NCI-H1694 (cell line): ENCODE data around the gene ZC3H7A.
"Not testable (repeated sequence)": the region's sequence is repeated elsewhere in the genome, so short reads cannot be mapped to it uniquely, and the experiment has no call there.

Experiments
- DNase-seq: peaks from one replicate; lab custom pipeline; 2025; lab: John Stamatoyannopoulos, UW

Gene ZC3H7A

DNA sequence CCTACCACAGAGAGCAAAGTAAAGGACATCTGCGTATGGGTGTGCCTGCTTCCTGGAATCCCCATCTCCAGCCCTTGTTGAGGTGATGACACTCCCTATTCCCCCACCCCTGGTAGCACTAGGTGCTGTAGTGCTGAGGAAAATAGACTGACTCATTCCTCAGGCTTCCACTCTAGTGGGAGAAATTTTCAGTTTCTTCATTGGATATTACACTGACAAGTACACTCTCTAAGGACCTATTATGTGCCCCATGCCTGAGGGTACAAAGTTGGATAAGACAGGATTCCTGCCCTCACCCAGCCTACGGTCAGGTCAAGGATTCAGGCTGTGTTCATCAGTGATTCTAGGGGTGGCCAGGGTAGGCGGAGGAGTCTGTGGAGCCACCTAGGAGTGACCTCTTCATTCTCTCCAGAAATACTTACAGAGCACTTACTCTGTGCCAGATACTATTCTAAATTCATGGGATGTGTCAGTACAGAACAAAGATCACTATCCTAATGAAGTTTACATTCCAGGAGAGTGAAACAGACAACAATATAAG is 4.5 kb upstream of the ZC3H7A start:
- DNase-seq: no peak

DNA sequence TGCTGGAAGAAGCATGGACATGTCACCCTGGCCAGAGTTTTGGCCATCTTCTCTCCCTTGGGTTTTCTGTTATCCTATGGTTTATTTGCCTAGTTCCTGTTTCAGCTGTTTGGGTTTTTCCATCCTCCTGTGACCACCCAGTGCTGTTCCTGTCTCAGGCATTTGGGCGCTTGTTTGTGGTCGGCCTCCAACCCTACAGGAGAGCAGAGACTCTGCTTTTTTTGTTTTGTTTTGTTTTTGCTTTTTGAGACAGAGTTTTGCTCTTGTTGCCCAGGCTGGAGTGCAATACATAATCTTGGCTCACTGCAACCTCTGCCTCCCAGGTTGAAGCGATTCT is 3.3 kb upstream of the ZC3H7A start:
- DNase-seq: no peak

DNA sequence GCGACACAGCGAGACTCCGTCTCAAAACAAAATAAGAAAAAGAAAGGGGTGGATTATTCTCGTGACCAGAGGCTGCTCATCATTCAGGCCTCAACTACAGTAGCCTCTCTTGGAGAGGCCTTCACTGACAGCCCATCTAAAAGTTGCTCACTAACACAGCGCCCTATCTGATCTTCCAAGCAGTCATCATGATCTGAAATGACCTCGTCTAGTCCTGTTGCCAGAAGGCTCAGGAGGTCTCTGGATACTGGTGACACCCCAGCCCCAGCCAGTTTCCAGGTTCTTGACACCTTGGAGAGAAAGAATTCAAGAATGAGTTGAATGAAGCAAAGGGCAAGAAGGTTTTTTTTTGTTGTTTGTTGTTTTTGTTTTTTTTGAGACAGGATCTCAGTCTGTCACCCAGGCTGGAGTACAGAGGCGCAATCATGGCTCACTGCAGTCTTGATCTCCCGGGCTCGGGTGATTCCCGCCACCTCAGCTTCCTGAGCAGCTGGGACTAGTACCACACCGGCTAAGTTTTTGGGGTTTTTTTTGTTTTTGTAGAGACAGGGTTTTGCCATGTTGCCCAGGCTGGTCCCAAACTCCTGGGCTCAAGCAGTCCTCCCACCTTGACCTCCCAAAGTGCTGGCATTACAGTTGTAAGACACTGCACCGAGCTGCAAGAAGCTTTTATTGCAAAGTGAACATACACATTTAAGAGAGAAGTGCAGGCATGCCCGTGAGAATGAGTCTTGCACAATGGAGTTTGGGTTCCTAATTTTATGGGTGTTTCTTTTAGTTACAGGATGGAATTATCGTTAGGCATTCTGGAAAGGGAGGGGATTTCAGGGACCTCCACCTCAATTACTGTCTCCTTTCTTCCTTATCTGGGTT is 2.7 kb upstream of the ZC3H7A start:
- no peak for DNase-seq

DNA sequence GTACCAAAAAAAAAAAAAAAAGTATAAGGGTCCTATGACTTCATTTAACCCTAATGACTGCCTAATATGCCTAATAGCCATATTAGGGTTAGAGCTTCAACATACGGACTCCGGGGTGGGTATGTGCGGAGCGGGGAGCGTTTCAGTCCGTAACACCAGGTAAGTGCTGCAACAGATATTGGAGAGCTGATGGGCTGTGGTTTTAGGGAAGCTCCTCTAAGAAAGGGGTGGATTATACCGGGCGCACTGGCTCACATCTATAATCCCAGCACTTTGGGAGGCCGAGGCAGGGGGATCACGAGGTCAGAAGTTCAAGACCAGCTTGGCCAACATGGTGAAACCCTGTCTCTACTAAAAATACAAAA is 1.9 kb upstream of the ZC3H7A start:
- DNase-seq: no peak

DNA sequence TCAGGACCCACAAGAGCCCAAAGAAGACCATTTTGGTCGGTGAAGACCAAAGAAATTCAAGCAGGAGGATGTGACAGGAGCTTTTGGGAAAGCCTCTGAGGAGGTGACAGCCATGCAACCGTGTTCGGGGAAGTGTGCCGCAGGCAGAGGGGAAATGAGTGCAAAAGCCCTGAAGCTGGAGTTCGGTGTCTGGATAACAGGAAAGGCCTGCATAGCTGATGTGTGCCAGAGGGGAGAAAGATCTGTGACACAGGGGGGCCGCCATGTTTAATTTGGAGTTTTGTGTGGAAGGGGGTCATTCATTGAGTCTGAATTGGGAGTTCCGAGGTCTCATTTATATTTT is 870 bp upstream of the ZC3H7A start:
- no peak for DNase-seq

DNA sequence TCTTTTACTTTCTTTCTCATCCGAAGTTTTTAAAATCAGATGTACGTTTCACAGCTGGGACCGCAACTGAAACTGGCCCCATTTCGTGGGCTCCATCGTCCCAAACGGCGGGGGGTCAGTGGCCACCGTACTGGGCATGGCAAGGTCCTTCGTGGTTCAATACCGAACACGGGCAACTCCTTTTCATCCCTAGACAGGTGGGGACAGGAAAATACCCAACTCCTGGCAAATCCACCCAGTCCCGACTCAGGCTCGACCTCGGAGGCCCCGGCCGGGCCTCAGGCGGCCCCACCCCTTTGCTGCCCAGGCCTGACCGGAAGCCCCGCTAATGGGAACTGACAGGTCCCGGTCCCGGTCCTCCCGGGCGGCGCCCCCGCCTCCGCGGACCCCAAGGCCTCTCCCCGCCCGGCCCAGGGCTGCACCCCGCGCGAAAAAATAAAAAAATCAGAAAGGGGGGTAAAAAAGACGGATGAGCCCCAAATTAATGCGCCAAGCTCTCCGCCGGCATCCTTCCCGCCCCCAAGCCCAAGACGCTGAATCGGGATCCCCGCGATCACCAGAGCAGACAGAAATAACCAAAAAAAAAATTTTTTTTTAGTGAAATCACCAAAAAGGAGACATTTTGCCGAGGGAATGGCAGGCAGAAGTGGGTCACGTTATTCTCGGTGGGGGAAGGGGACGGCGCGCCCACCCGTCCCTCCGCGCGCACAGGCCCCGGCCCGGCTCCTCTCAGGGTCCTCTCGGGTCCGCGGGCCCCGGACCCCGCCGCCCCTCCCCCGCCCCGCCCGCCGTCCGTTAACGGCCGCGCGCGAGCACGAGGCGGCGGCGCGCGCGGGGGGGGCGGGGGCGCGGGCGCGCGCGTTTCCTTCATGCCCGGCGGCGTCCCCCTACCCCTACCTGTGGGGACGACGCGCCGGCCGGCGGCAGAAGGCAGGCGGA is 562 bp downstream of the ZC3H7A start:
- no peak for DNase-seq

DNA sequence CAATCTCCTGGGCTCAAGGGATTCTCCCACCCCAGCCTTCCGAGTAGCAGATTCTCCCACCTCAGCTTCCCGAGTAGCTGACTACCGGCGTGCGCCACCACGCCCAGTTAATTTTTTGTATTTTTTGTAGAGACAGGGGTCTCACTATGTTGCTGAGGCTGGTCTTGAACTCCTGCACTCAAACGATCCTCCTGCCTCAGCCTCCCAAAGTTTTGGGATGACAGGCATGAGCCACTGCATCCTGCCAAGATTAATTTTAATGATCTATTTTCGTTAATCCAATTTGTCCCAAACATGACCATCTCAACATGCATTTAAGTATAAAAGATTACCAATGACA is 1.2 kb downstream of the ZC3H7A start:
- no peak for DNase-seq

DNA sequence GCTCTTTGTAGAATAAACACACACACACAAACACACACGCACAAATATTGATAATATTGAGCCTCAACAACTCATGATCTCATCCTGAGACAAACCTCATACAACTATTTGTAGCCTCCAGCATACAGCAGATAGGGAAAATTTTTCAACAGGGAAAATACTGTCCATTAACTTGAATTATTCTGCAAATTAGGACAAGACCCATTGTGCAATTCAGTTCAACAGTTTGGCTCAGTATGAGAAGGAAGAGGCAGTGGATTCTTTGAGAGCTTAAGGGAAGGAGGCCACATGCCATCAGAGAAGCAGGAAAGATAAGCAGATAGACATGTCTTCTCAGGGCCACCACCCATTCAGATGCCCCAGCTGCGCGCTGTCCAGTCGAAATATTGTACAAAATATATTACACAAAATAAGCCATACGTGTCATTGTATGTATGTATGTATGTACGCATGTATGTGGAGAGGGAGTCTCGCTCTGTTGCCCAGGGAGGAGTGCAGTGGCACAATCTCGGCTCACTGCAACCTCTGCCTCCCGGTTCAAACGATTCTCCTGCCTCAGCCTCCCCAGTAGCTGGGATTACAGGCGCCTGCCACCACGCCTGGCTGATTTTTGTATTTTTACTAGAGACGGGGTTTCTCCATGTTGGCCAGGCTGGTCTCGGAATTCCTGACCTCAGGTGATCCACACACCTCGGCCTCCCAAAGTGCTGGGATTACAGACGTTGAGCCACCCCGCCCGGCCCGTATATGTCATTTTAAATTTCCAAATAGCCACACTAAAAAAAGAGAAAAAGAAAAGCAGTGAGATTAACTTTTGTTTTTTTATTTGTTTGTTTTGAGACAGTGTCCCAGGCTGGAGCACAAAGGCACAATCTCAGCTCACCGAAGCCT is 1.8 kb downstream of the ZC3H7A start:
- no peak for DNase-seq

DNA sequence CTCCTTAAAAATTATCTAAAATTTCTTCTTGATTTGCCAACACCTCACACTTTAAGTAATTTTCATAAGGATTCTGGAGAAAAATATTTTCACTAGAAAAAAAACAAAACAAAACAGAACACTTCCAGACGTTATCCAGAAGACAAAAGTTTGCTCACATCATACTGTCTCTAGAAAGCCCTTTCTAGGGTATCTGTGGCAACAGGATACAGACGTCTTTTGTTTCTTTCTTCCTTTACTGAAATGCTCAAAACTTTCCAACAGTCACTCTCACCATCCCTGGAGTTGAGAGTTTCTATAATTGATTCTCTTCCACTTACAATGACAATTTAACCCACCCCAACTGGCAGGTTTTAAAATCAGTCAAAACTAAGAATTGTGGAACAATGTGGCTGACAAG is 2.6 kb downstream of the ZC3H7A start:
- no peak for DNase-seq

DNA sequence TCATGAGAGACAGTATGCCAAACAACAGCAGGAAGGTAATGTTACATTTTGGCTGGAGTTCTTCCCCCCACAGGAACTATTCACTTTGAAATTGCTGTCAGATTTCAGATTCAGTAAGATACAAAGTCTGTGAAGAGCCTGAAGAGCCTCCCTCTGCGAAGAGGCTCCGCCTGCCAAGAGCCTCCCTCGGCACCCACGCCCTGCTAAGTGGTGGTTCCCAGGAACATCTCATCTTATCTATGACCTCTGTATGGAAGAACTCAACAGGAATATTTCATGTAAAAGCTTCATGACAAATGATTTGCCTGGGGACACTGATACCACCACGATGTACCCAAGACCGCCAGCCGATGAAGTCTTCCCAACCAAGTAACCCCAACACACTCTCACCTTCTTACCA is 3.2 kb downstream of the ZC3H7A start:
- no peak for DNase-seq

DNA sequence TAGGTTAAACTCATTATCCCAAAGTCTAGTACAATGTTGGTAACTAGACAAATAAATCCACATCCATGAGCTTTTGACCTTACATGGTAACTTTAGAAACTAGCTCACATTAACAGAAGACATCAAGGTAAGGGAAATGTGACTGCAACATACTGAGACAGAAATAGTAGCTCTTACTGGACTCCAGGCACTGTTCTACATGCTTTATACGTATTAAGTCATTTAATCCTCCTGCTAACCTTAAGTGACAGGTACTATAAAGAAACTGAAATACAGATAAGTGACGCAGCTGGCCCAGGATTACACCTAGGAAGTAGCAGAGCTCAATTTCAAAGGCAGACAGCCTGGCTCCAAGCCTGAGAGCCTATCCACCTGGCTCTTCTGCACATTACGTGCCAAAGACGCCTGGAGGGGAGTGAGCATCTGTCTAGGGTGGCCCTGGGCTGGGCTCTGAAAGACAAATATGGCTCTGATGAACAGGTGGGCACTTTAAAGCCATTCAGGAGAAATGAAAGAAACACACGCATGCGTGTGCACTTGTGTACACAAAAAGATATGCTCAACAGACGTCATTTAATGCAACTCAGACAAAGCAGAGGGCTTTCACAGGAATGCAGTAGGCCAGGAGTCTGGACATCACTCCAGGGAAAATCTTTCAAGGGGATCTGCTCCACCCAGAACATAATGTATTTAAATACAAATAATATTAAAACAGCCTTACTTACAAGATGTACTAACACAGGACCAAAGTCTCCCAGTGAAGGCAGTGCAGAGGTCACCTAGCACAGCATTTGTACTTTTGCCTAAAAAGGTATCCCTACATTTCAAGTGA is 4.4 kb downstream of the ZC3H7A start:
- DNase-seq: peak; percentile 48

DNA sequence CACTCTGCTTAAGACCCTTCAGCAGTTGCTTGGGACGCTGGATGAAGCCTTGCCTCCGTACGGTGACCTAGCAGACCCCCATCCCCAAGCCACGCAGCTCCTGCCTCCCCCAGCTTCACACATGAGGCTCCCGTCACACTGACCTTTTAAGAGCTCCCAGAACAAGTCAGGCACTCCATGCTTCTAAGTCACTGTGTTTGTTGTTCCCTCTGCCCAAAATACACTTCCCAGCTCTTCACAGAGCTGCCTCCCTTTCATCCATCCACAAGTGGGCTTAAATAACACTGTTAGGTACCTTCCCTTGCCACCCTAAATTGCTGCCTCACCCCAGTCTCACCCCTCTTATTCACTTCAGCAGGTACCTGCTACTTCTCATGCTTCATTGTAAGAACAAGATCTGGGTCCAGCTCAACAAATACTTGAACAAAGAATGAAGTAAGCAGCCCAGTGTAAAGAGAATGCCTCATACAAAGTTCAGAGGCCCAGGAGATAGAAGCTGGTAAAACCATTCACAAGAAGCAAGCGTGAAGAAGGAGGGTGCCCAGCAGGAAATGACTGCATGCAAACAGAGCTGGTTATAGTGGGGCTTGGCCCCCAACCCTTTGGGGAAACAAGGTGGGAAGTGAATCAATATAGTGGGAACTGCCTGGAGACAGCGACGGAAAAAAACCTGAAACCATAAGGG is 5.8 kb downstream of the ZC3H7A start:
- DNase-seq: no peak

DNA sequence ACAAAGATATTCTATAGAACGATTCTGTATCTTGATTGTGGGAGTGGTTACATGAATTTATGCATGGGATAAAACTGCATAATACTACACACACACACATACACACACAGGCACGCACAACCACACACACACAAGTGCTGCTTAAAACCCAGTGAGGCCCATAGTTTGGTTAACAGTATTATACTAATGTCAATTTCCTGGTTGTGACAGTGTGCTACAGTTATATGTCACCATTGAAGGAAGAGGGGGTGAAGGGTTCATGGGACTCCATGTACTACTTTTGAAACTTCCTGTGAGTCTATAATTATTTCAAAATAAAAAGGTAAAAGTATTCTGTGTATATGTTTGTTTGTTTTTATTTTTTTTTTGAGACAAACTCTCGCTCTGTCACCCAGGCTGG is 8.1 kb downstream of the ZC3H7A start:
- no peak for DNase-seq

DNA sequence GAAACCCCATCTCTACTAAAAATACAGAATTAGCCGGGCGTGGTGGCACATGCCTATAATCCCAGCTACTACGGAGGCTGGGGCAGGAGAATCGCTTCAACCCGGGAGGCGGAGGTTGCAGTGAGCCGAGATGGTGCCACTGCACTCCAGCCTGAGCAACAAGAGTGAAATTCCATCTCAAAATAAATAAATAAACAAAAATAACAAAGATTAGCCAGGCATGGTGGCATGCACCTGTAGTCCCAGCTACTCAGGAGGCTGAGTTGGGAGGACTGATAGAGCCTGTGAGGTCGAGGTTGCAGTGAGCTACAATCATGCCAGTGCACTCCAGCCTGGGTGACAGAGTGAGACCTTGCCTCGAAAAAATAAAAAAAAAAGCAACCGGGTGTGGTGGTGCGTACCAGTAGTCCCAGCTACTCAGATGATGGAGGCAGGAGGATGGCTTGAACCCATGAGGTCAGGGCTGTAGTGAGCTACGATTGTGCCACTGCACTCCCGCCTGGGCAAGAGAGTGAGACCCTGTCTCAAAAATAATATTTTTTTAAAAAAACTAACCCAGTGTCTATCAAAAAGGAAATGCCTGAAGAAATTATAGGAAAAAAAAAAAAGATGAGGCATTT is 12.0 kb downstream of the ZC3H7A start:
- DNase-seq: not testable (repeated sequence)

DNA sequence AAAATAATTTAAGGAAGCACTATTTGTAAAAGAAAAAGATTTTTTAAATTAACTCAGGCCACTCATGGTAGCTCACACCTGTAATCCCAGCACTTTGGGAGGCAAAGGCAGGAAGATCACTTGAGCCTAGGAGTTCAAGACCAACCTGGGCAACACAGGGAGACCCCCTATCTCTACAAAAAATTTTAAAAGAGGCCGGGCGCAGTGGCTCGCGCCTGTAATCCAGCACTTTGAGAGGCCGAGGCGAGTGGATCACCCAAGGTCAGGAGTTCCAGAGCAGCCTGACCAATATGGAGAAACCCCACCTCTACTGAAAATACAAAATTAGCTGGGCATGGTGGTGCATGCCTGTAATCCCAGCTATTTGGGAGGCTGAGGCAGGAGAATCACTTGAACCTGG is 12.7 kb downstream of the ZC3H7A start:
- DNase-seq: not testable (repeated sequence)

DNA sequence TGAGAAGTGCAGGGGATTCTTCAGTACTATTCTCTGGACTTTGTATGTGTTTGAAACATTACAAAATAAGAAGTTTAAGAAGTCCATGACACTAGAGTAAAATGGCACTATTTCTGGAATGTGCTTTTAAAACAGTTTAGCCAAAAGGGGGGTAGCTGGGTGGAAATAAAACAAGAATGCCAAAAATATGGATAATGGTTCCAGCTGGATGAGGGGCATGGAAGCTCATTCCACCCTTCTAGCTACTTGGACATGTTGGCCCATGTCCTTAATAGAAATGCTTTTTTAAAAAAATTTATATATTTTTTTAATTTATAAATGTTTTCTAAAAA is 13.1 kb downstream of the ZC3H7A start:
- DNase-seq: no peak

DNA sequence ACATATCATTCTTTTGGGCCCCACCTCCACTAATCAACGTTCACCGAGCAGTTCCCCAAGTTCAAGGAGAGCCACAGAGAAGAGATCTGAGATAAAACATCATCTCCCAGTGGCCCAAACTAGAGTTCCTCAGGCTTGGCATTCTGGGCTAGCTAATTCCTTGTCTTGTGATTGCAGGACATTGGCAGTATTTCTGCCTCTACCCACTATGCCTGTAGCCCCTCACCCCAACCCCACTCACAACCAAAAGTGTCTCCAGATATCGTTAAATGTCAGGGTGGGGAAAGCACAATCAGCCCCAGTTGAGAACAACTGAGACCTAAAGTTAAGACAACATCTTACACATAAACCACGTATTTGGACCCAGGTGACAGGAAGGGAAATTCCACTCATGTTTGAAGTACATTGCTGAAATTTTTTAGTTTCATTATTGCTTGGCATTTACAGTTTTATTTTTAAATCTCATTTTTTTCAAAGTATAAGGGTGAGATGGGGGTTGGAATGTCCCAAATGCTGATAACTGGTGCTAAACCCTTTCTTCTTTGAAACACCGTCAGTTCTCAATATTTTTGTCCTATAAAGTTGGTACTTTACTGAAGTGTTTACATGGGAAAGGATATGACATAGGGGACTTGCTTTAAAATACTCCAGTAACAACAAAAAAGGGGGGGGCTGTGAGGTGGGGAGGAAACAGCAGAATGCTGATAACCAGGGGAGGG is 13.6 kb downstream of the ZC3H7A start:
- no peak for DNase-seq

DNA sequence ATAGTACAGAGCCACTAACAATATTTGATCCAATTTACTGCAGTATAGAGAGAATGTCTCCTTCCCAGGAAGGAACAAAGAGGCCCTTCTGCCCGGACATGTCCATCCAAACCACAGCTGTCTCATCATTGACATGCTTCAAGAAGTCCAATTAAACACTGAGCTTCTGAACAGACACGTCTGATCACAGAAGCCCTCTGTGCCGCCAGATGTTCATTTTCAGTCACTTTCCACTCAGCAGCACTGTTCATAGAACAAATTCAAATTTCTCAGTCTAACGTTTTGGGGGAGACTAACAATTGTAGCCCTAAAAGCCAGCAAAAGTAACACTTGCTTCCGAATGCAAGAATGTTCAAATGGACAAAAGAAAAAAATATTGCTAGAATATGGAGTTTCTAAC is 15.3 kb downstream of the ZC3H7A start:
- DNase-seq: peak; percentile 88

DNA sequence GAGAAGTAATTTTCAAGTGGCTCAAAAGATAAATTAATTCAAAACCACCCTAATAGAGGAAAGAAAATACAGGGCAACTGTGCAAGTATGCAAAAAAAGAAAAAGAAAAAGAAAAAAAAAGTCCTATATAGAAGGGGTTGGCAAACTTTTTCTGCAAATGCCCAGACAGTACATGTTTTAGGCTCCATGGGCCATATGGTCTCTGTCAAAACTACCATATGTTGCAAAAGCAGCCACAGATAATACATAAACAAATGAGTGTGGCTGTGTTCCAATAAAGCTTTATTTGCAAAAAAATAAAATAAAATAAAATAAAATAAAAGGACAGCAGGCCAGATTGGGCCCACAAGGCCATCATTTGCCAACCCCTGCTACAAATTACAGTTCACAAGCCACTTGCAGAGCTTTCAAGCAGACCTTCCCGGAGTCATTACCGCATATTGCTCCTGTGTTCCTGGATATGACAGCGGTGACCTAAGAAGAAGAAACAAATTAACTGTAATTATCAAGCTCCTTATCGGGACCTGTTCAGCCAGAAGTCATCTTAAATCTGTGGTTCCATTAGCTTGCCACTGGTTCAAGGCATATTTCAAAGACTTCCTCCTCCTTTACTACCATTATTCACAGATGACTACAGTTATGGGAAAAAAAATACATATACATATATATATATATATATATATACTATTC is 15.9 kb downstream of the ZC3H7A start:
- peak; percentile 62 for DNase-seq
